ENCODE results near the gene TTC34. TPM values are rescaled to one million over a fixed set of nuclear protein-coding genes. Genes with fewer than 3 reads are reported as not detected.

TTC34 gene
- total and polyA plus RNA-seq, 2 of the 4 experiments (the other 2 are of a cell fraction), result under 0.01 to 0.09 TPM

GRCh38 chr1:2826316-2826715 is 24.8 kb upstream of the TTC34 start:
- Histone ChIP-seq H3K18ac (ENCODE audit: low read depth, low read length) (no peak overlapping the region), H3K4me1 (ENCODE audit: control insufficient read depth, insufficient read depth, low read length) (no peaks in the 10 kb centered on the region), H3K9me3 (ENCODE audit: control insufficient read depth, insufficient read depth, low read length) (peaks cover 68% of the 10 kb centered on the region), H3K27me3 (ENCODE audit: control insufficient read depth, insufficient read depth, low read length) (no peaks in the 10 kb centered on the region), H3K79me1 (ENCODE audit: low read depth in 1 of 2, low read length in 2 of 2) (no peaks in the 10 kb centered on the region), H3K9ac (ENCODE audit: low read depth, low read length) (no peak overlapping the region), H2BK15ac (ENCODE audit: low read depth, low read length) (no peak overlapping the region), H2BK20ac (ENCODE audit: low read depth, low read length) (no peak overlapping the region), H3K4ac (ENCODE audit: low read depth, low read length) (no peak overlapping the region), H3K23ac (ENCODE audit: low read depth, low read length) (no peak overlapping the region), H3K9me1 (ENCODE audit: insufficient read depth, low read length) (no peaks in the 10 kb centered on the region), H2AFZ (replicated peaks; ENCODE audit: low read length, poor library complexity) (no peak overlapping the region), H3K27ac (ENCODE audit: insufficient read depth, low read length) (no peak overlapping the region), H3K56ac (ENCODE audit: extremely low read depth, insufficient read depth, low read length) (no peak overlapping the region), H4K5ac (ENCODE audit: low read depth, low read length) (no peak overlapping the region), H4K20me1 (ENCODE audit: insufficient read depth, low read length) (no peaks in the 10 kb centered on the region), H3K4me2 (ENCODE audit: low read depth, low read length) (no peak overlapping the region), H4K91ac (ENCODE audit: insufficient read depth, low read depth, low read length) (no peak overlapping the region), H3K4me3 (ENCODE audit: insufficient read depth, low read depth, low read length) (no peak overlapping the region), H2AK5ac (ENCODE audit: low read depth, low read length) (no peak overlapping the region), H2AK9ac (replicated peaks; ENCODE audit: low read depth, low read length, poor library complexity) (no peak overlapping the region), H4K8ac (ENCODE audit: low read depth in 2 of 2, low read length in 2 of 2) (no peak overlapping the region), H3K36me3 (ENCODE audit: control insufficient read depth, insufficient read depth, low read length) (no peaks in the 10 kb centered on the region), H2BK120ac (ENCODE audit: low read depth, low read length) (no peak overlapping the region), H3K14ac (replicated peaks; ENCODE audit: low read depth, low read length) (no peak overlapping the region), H2BK5ac (ENCODE audit: low read depth, low read length, poor library complexity, severe bottlenecking) (no peak overlapping the region)
- ATAC-seq (ENCODE audit: low read depth), result no peak
- TF ChIP-seq BHLHE40 (IDR thresholded peaks at IDR 0.05; ENCODE audit: low read depth, low read length), result no peak
- no peak for TF ChIP-seq RFX5 (IDR thresholded peaks at IDR 0.05; ENCODE audit: low read depth, low read length)
- TF ChIP-seq SMC3 (IDR thresholded peaks at IDR 0.05; ENCODE audit: low read depth, low read length), result no peak
- TF ChIP-seq ELK1 (IDR thresholded peaks at IDR 0.05; ENCODE audit: borderline replicate concordance, low read depth, low read length), result no peak
- TF ChIP-seq MXI1 (IDR thresholded peaks at IDR 0.05; ENCODE audit: borderline replicate concordance, low read depth, low read length), result no peak
- TF ChIP-seq RAD21 (IDR thresholded peaks at IDR 0.05; ENCODE audit: low read length), result no peak
- TF ChIP-seq, protein P1, sequence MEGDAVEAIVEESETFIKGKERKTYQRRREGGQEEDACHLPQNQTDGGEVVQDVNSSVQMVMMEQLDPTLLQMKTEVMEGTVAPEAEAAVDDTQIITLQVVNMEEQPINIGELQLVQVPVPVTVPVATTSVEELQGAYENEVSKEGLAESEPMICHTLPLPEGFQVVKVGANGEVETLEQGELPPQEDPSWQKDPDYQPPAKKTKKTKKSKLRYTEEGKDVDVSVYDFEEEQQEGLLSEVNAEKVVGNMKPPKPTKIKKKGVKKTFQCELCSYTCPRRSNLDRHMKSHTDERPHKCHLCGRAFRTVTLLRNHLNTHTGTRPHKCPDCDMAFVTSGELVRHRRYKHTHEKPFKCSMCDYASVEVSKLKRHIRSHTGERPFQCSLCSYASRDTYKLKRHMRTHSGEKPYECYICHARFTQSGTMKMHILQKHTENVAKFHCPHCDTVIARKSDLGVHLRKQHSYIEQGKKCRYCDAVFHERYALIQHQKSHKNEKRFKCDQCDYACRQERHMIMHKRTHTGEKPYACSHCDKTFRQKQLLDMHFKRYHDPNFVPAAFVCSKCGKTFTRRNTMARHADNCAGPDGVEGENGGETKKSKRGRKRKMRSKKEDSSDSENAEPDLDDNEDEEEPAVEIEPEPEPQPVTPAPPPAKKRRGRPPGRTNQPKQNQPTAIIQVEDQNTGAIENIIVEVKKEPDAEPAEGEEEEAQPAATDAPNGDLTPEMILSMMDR (conservative IDR thresholded peaks at IDR 0.05; ENCODE audit: low read depth, low read length), result no peak
- no peak for TF ChIP-seq CEBPB (IDR thresholded peaks at IDR 0.05; ENCODE audit: low read depth, low read length)
- no peak for TF ChIP-seq FOS (IDR thresholded peaks at IDR 0.05; ENCODE audit: low read depth, low read length)
- no peak for TF ChIP-seq MAFK (IDR thresholded peaks at IDR 0.05; ENCODE audit: low read depth, low read length)
- TF ChIP-seq POLR2A (IDR thresholded peaks at IDR 0.05; ENCODE audit: low read depth, low read length), result no peak
- no peak for TF ChIP-seq RCOR1 (IDR thresholded peaks at IDR 0.05; ENCODE audit: insufficient replicate concordance, low read length)
- no peak for TF ChIP-seq MAZ (IDR thresholded peaks at IDR 0.05; ENCODE audit: borderline replicate concordance, low read depth, low read length)
- 42% methylated on average over 6 of the region's 15 CpGs; no CpG with 5 or more reads in 1 of the 2 experiments for WGBS, 2 experiments (ENCODE audit: extremely low coverage in 2 of 2, insufficient read length in 1 of 2)
- dilution Hi-C loops (cut with HindIII; ENCODE audit: low sequenced_read_pairs, unreplicated experiment) (no loop called here), intact Hi-C loops (cut with micrococcal nuclease) (no loop called here), in situ Hi-C loops (cut with MboI; ENCODE audit: low sequenced_read_pairs) (no loop called here)
- ChIA-PET POLR2A (ENCODE audit: unreplicated experiment) (no interaction called here), CTCF (no interaction called here)
- DNase-seq, result no peak
- BruUV-seq (replicated peaks), result no TSS peak
